ENCODE data around the gene CD55.

- TF ChIP-seq CTCF (conservative IDR thresholded peaks at IDR 0.05) (no peak), ZFX (IDR thresholded peaks at IDR 0.05) (no peak)
Observed at GRCh38 chr1:207316622-207317391, 4.7 kb upstream of the CD55 start.

All from C4-2B (cell line).